Hepatocyte (in vitro differentiated cells): ENCODE data around the gene ARPC1A. TPM values are rescaled to one million over a fixed set of nuclear protein-coding genes. Genes with fewer than 3 reads are reported as not detected.
A peak's percentile ranks its signal among the peaks of the same experiment; 100 is the strongest.

Source experiments
- DNase-seq: peaks from one replicate; pipeline ENCODE4 v3.0.0-alpha.2; 2016; ENCODE audit warnings: low spot score
- H2AFZ ChIP-seq: fragments of 200-600 bp; sonication (generic); 2 replicates; pipeline ENCODE4 v1.6.0; 2016; ENCODE audit warnings: antibody characterized with exemption, mild to moderate bottlenecking
- H3K27ac ChIP-seq: fragments of 200-600 bp; sonication (generic); 2 replicates; pipeline ENCODE4 v1.5.1; 2016; ENCODE audit warnings: mild to moderate bottlenecking
- H3K27me3 ChIP-seq: fragments of 200-600 bp; sonication (generic); 2 replicates; pipeline ENCODE4 v1.6.1; 2016
- H3K36me3 ChIP-seq: fragments of 200-600 bp; sonication (generic); replicated peaks from 2 replicates; pipeline ENCODE4 v1.5.1; 2016; ENCODE audit warnings: low read depth; ENCODE audit not compliant: insufficient read depth
- H3K4me1 ChIP-seq: fragments of 200-600 bp; sonication (generic); 2 replicates; pipeline ENCODE4 v1.5.1; 2016; ENCODE audit warnings: mild to moderate bottlenecking, moderate library complexity; ENCODE audit not compliant: insufficient read depth
- H3K4me2 ChIP-seq: fragments of 200-600 bp; sonication (generic); 2 replicates; pipeline ENCODE4 v1.6.0; 2016
- H3K4me3 ChIP-seq: fragments of 200-600 bp; sonication (generic); 2 replicates; pipeline ENCODE4 v1.5.1; 2016; ENCODE audit warnings: mild to moderate bottlenecking
- H3K79me2 ChIP-seq: fragments of 200-600 bp; sonication (generic); 2 replicates; pipeline ENCODE4 v1.6.0; 2017; ENCODE audit warnings: mild to moderate bottlenecking
- H3K9me2 ChIP-seq: fragments of 200-600 bp; sonication (generic); replicated peaks from 2 replicates; pipeline ENCODE4 v1.6.0; 2017; ENCODE audit warnings: mild to moderate bottlenecking; ENCODE audit not compliant: insufficient read depth
- H3K9me3 ChIP-seq: fragments of 200-600 bp; sonication (generic); 2 replicates; pipeline ENCODE4 v1.5.1; 2016; ENCODE audit warnings: low read depth, mild to moderate bottlenecking
- H4K20me1 ChIP-seq: fragments of 200-600 bp; sonication (generic); 2 replicates; pipeline ENCODE4 v1.6.0; 2016; ENCODE audit warnings: mild to moderate bottlenecking; ENCODE audit not compliant: insufficient read depth, poor library complexity, severe bottlenecking
- EZH2 ChIP-seq: fragments of 200-600 bp; sonication (generic); IDR thresholded peaks from 2 replicates; pipeline ENCODE4 v1.6.1; 2016; ENCODE audit warnings: antibody characterized with exemption, mild to moderate bottlenecking, borderline replicate concordance
- EZH2phosphoT487 ChIP-seq: fragments of 200-600 bp; sonication (generic); IDR thresholded peaks from one replicate; pipeline ENCODE4 v1.6.1; 2018; ENCODE audit warnings: antibody characterized with exemption, mild to moderate bottlenecking, low read depth, moderate library complexity; ENCODE audit not compliant: unreplicated experiment, severe bottlenecking
- WGBS: methylation state at CpG from one replicate; pipeline ENCODE4 v1.1.6; 2016; ENCODE audit warnings: low lambda C conversion rate; ENCODE audit errors: missing lambda C conversion rate; 5-methylcytosine and 5-hydroxymethylcytosine counted together
- polyA plus RNA-seq: library from polyadenylated mRNA; unstranded; fragments of >200 nt; fragmentation: Nextera tagmentation; extraction: Ambion mirVana; gene quantifications from 2 replicates; pipeline ENCODE4 v1.2.1, GENCODE V29; 2016
- total RNA-seq: library from RNA; depleted of rRNA; stranded (reverse); fragments of >200 nt; gene quantifications from 2 replicates; pipeline ENCODE4 v1.2.3, GENCODE V29; 2014
- TF ChIP-seq, protein P1 (sequence below): fragments of 200-600 bp; sonication (generic); IDR thresholded peaks from 2 replicates; pipeline ENCODE4 v1.5.1; 2016; ENCODE audit warnings: antibody characterized with exemption, mild to moderate bottlenecking; ENCODE audit not compliant: poor library complexity

The ARPC1A gene
- total and polyA plus RNA-seq, 2 experiments from 2014 or later: 166 to 190 TPM

- H3K4me3 ChIP-seq: peak overlapping the region; percentile 88
- peak overlapping the region; percentile 100 for H3K4me2 ChIP-seq
- peaks cover 12% of the 10 kb centered on the region for H3K4me1 ChIP-seq
- no peaks in the 10 kb centered on the region for H3K9me2 ChIP-seq
- TF ChIP-seq, protein P1, sequence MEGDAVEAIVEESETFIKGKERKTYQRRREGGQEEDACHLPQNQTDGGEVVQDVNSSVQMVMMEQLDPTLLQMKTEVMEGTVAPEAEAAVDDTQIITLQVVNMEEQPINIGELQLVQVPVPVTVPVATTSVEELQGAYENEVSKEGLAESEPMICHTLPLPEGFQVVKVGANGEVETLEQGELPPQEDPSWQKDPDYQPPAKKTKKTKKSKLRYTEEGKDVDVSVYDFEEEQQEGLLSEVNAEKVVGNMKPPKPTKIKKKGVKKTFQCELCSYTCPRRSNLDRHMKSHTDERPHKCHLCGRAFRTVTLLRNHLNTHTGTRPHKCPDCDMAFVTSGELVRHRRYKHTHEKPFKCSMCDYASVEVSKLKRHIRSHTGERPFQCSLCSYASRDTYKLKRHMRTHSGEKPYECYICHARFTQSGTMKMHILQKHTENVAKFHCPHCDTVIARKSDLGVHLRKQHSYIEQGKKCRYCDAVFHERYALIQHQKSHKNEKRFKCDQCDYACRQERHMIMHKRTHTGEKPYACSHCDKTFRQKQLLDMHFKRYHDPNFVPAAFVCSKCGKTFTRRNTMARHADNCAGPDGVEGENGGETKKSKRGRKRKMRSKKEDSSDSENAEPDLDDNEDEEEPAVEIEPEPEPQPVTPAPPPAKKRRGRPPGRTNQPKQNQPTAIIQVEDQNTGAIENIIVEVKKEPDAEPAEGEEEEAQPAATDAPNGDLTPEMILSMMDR: no peak
- no peak for TF ChIP-seq EZH2
- no peak for TF ChIP-seq EZH2phosphoT487
- WGBS: 88% methylated on average over 41 of the region's 41 CpGs
- no peaks in the 10 kb centered on the region for H3K36me3 ChIP-seq
- peaks cover 15% of the 10 kb centered on the region for H3K79me2 ChIP-seq
- no peak for DNase-seq
- H3K27me3 ChIP-seq: no peaks in the 10 kb centered on the region
- no peak overlapping the region for H2AFZ ChIP-seq
- H3K9me3 ChIP-seq: no peaks in the 10 kb centered on the region
- peak overlapping the region; percentile 86 for H3K27ac ChIP-seq
- H4K20me1 ChIP-seq: no peaks in the 10 kb centered on the region
These were observed 47.7 kb downstream of the ARPC1A start for GRCh38 chr7:99373091-99374066.

DNA sequence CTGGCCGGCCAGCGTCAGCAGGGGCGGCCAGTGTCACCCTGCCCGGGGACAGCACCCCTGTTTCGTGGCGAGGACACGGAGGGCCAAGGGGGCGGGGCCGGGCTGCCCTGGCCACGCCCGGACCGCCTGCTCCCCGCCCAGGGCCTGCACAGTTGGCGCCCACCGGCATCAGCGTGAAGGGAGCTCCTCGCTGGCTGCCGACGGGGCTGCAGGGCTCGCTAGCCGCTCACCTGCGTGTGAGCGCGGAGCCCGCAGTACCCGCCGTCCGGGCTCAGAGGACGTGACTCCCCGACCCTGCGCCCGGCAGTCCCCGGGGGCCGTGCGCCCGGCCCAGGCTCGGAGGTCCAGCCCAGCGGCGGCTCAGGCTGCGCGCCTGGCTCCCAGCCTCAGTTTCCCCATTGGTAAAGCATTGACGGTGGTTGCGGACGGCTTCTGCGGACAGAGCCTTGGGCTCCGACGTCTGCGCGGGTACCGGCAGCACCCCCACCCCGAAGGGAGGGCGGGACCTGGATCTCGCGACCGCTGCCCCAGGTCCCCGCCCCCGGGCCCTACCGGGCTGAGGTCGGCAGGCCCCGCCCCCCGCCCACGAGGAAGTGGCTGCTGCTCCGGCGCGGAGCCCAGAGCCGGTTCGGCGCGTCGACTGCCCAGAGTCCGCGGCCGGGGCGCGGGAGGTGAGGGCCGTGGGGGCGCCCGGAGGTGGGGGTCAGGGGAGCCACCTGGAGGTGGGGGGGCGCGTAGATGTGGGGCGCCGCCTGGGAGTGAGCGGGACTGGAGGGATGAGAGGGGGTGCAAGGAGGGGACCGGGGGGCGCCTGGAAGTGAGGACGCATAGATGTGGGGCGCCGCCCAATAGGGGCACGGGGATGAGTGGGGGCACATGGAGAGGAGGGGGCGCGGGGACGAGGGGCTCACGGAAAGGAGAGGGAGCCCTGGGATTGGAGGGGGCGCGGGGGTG, 48.7 kb downstream of the ARPC1A start, which contains the start of gene ARPC1B:
TSS of gene ARPC1B (plus strand) at position 620 of the 954 bp plus-strand sequence. CDS start 10,985 bp downstream, outside the sequence.
- Histone ChIP-seq H3K27ac (peak within 1 kb of the TSS; percentile 86), H3K36me3 (no peaks in the 10 kb centered on the region), H3K4me2 (peak within 1 kb of the TSS; percentile 100), H3K27me3 (no peaks in the 10 kb centered on the region), H2AFZ (peak within 1 kb of the TSS; percentile 97), H3K9me3 (no peaks in the 10 kb centered on the region), H3K4me1 (peaks cover 17% of the 10 kb centered on the region), H3K9me2 (no peaks in the 10 kb centered on the region), H3K4me3 (peak within 1 kb of the TSS; percentile 88), H4K20me1 (no peaks in the 10 kb centered on the region), H3K79me2 (peaks cover 18% of the 10 kb centered on the region)
- peak; percentile 94 for DNase-seq
- TF ChIP-seq EZH2phosphoT487 (no peak), EZH2 (no peak)
- TF ChIP-seq, protein P1: no peak
- WGBS: 1% methylated on average over 60 of the region's 95 CpGs

- Histone ChIP-seq H3K79me2 (peaks cover 25% of the 10 kb centered on the region), H3K9me2 (no peaks in the 10 kb centered on the region), H3K4me3 (peak overlapping the region; percentile 88), H3K27ac (peak overlapping the region; percentile 86), H3K4me2 (peak overlapping the region; percentile 100), H2AFZ (peak overlapping the region; percentile 97), H4K20me1 (no peaks in the 10 kb centered on the region), H3K27me3 (no peaks in the 10 kb centered on the region), H3K9me3 (no peaks in the 10 kb centered on the region), H3K36me3 (no peaks in the 10 kb centered on the region), H3K4me1 (peaks cover 25% of the 10 kb centered on the region)
- no peak for TF ChIP-seq EZH2phosphoT487
- TF ChIP-seq, protein P1: no peak
- no peak for TF ChIP-seq EZH2
- DNase-seq: peak; percentile 83
- 24% methylated on average over 15 of the region's 58 CpGs for WGBS
These were observed 49.5 kb downstream of the ARPC1A start for GRCh38 chr7:99375070-99375807.
